Endometrial microvascular endothelial cells (primary cell): ENCODE data around the gene FUCA1. TPM values are rescaled to one million over a fixed set of nuclear protein-coding genes. Genes with fewer than 3 reads are reported as not detected.

Experiments used
- in situ Hi-C: cut with HindIII; loops from 2 replicates; pipeline ENCODE4 v1.10.0; 2017; ENCODE audit warnings: low sequenced_read_pairs, low pct_unique_long_range_greater_than_20kb; ENCODE audit errors: inconsistent ontology term
- total RNA-seq: library from RNA; depleted of rRNA; stranded (reverse); fragments of >200 nt; gene quantifications from one replicate; pipeline ENCODE4 v1.2.3, GENCODE V29; 2015; ENCODE audit errors: inconsistent ontology term

The FUCA1 gene
- total RNA-seq, 1 donor from 2014 or later, result 9.7 TPM

DNA sequence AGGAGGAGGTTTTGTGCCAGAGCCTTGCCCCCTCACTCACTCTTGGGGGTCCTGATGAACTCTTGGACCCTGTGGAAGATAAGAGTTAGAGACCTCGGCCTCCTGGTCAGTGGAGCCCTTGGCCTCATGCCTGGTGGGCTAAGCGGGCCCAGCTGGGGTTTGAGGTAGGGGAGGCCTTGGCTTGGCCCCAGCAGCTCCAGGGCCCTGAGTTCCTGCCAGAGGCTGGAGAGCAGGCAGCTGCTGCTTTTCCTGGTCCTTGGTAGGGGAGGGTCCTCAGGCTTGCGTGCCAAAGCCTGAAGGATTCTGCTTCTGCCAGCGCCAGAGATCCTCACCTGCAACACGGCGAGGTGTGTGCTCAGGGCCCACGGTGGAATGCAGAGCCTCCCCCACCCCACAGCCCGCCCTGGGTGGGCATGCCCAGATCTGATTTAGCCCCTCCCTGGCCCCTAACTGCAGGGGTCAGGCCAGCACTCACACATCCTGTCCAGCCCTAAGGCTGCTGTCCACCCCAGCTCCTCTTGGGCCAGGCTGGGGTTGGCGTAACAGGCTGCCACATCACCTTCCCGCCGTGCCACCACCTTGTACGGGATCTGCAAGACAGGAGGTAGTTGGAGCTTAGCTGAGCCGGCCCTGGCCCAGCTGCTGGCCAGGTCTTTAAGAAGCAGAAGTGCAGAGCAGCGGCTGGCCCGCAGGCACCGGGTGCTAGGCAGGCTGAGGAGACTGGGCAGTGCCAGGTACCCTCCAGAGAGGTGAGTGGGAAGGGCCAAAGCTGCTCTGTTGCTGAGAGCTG lies 72.2 kb downstream of the FUCA1 start:
- in situ Hi-C loops, result no loop called here

Other genes starting within 250 kb of the FUCA1 start
- gene RPL11, start 176.5 kb downstream of the FUCA1 start, total RNA-seq, result 642 TPM
- 32.5 TPM for gene ELOA, start 124.8 kb downstream of the FUCA1 start, total RNA-seq
- gene PITHD1, start 89.9 kb downstream of the FUCA1 start, total RNA-seq, result 57.3 TPM
- 167 TPM for gene LYPLA2, start 77.1 kb downstream of the FUCA1 start, total RNA-seq
- gene GALE, start 67.5 kb downstream of the FUCA1 start, total RNA-seq, result 86.0 TPM
- 33.5 TPM for gene HMGCL, start 42.9 kb downstream of the FUCA1 start, total RNA-seq
- gene CNR2, start 45.1 kb upstream of the FUCA1 start, total RNA-seq, result not detected
- 100 TPM for gene PNRC2, start 91.5 kb upstream of the FUCA1 start, total RNA-seq
- gene SRSF10, start 112.0 kb upstream of the FUCA1 start, total RNA-seq, result 68.3 TPM
- not detected for gene MYOM3, start 243.8 kb upstream of the FUCA1 start, total RNA-seq